Measurements from ENCODE around the gene ERN1.

- TF ChIP-seq, protein P1, sequence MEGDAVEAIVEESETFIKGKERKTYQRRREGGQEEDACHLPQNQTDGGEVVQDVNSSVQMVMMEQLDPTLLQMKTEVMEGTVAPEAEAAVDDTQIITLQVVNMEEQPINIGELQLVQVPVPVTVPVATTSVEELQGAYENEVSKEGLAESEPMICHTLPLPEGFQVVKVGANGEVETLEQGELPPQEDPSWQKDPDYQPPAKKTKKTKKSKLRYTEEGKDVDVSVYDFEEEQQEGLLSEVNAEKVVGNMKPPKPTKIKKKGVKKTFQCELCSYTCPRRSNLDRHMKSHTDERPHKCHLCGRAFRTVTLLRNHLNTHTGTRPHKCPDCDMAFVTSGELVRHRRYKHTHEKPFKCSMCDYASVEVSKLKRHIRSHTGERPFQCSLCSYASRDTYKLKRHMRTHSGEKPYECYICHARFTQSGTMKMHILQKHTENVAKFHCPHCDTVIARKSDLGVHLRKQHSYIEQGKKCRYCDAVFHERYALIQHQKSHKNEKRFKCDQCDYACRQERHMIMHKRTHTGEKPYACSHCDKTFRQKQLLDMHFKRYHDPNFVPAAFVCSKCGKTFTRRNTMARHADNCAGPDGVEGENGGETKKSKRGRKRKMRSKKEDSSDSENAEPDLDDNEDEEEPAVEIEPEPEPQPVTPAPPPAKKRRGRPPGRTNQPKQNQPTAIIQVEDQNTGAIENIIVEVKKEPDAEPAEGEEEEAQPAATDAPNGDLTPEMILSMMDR (IDR thresholded peaks at IDR 0.05 in 8 of 11, conservative IDR thresholded peaks at IDR 0.05 in 3 of 11) = no peak
- TF ChIP-seq POLR2A (IDR thresholded peaks at IDR 0.05) (no peak), POLR2AphosphoS5 (IDR thresholded peaks at IDR 0.05) (peak in 1 of 3 donors; percentile 35)
These were observed 78.8 kb downstream of the ERN1 start for GRCh38 chr17:64051153-64051552.
